Measurements from ENCODE around the gene IFNG. TPM values are rescaled to one million over a fixed set of nuclear protein-coding genes. Genes with fewer than 3 reads are reported as not detected.

Gene IFNG
- polyA plus RNA-seq, 2 of the 4 experiments (the other 2 are of a cell fraction): not detected

GRCh38 chr12:68138480-68138879 lies 21.1 kb downstream of the IFNG start:
- FAIRE-seq: no peak
- no peak overlapping the region for H3K4me3 ChIP-seq
- CTCF ChIA-PET: interaction anchor here (0.6 kb wide), 1 partner anchor 25 kb away, joined by 3 read pairs; no protein-coding TSS in a partner anchor

GRCh38 chr12:68137335-68137830 lies 22.2 kb downstream of the IFNG start:
- ATAC-seq (no peak), DNase-seq (ENCODE audit: low read depth in 1 of 2, low spot score in 1 of 2) (no peak), FAIRE-seq (no peak)
- Histone ChIP-seq H3K4me3 (no peak overlapping the region), H3K9me3 (no peaks in the 10 kb centered on the region), H3K27ac (no peak overlapping the region), H3K4me2 (no peak overlapping the region), H3K4me1 (no peaks in the 10 kb centered on the region)
- TF ChIP-seq NR3C1 (IDR thresholded peaks at IDR 0.05): no peak
- TF ChIP-seq FOSB (CRISPR knock-in tag; IDR thresholded peaks at IDR 0.05): no peak
- TF ChIP-seq GATA3 (IDR thresholded peaks at IDR 0.05; ENCODE audit: borderline replicate concordance): no peak
- no peak for TF ChIP-seq EHMT2 (IDR thresholded peaks at IDR 0.05; ENCODE audit: low read depth)
- TF ChIP-seq HOXB5 (CRISPR knock-in tag; IDR thresholded peaks at IDR 0.05): no peak
- no peak for TF ChIP-seq ZFP36 (IDR thresholded peaks at IDR 0.05; ENCODE audit: borderline replicate concordance, partially characterized antibody)
- TF ChIP-seq ESRRA (IDR thresholded peaks at IDR 0.05; ENCODE audit: borderline replicate concordance, low read length): no peak
- no peak for TF ChIP-seq HMGXB4 (CRISPR knock-in tag; IDR thresholded peaks at IDR 0.05; ENCODE audit: borderline replicate concordance)
- no peak for TF ChIP-seq EHF (CRISPR knock-in tag; IDR thresholded peaks at IDR 0.05)
- WGBS (ENCODE audit: missing lambda C conversion rate): 36% methylated on average over 3 of the region's 3 CpGs
- CTCF ChIA-PET: no interaction called here
- POLR2A ChIA-PET: no interaction called here

More at GRCh38 chr12:68138480-68138879, 21.1 kb downstream of the IFNG start:
- WGBS (ENCODE audit: missing lambda C conversion rate): 3% methylated on average over 2 of the region's 2 CpGs
- TF ChIP-seq ATOH8 (CRISPR knock-in tag; IDR thresholded peaks at IDR 0.05; ENCODE audit: low read depth) (no peak), HES2 (IDR thresholded peaks at IDR 0.05) (no peak), JUN (IDR thresholded peaks at IDR 0.05) (no peak), PBX3 (IDR thresholded peaks at IDR 0.05) (no peak)
- POLR2A ChIA-PET: no interaction called here
- Histone ChIP-seq H3K4me1 (no peaks in the 10 kb centered on the region), H3K27ac (no peak overlapping the region), H3K9me3 (no peaks in the 10 kb centered on the region), H3K4me2 (no peak overlapping the region)
- DNase-seq (ENCODE audit: low read depth in 1 of 2, low spot score in 1 of 2) (no peak), ATAC-seq (no peak)

GRCh38 chr12:68135520-68135919 lies 24.0 kb downstream of the IFNG start:
- ChIA-PET POLR2A (no interaction called here), CTCF (no interaction called here)
- no peak overlapping the region for H3K4me3 ChIP-seq
- FAIRE-seq (no peak), DNase-seq (ENCODE audit: low read depth in 1 of 2, low spot score in 1 of 2) (no peak), ATAC-seq (no peak)
- H3K4me2 ChIP-seq: no peak overlapping the region
- no peaks in the 10 kb centered on the region for H3K4me1 ChIP-seq
- no peaks in the 10 kb centered on the region for H3K9me3 ChIP-seq
- H3K27ac ChIP-seq: no peak overlapping the region
- TF ChIP-seq HES2 (IDR thresholded peaks at IDR 0.05) (no peak), NFE2L2 (conservative IDR thresholded peaks at IDR 0.05; ENCODE audit: low read length) (no peak)
- 8% methylated on average over 3 of the region's 3 CpGs for WGBS (ENCODE audit: missing lambda C conversion rate)

GRCh38 chr12:68131867-68132414 lies 27.6 kb downstream of the IFNG start:
- DNase-seq (ENCODE audit: low read depth in 1 of 2, low spot score in 1 of 2): no peak
- ATAC-seq: no peak
- H3K4me2 ChIP-seq: no peak overlapping the region
- ChIA-PET CTCF (interaction anchor here (1.4 kb wide), 1 partner anchor 12 kb away, joined by 3 read pairs; no protein-coding TSS in a partner anchor), POLR2A (no interaction called here)
- TF ChIP-seq POLR2A (IDR thresholded peaks at IDR 0.05; ENCODE audit: low read length) (no peak), JUNB (IDR thresholded peaks at IDR 0.05) (no peak), EP300 (IDR thresholded peaks at IDR 0.05) (no peak), MYC (IDR thresholded peaks at IDR 0.05; ENCODE audit: borderline replicate concordance, low read length) (no peak), NPAS2 (CRISPR knock-in tag; IDR thresholded peaks at IDR 0.05; ENCODE audit: borderline replicate concordance) (no peak), CHD4 (IDR thresholded peaks at IDR 0.05; ENCODE audit: borderline replicate concordance) (no peak), SREBF2 (IDR thresholded peaks at IDR 0.05) (no peak), HEYL (CRISPR knock-in tag; IDR thresholded peaks at IDR 0.05) (no peak), REST (IDR thresholded peaks at IDR 0.05) (no peak)
- 27% methylated on average over 5 of the region's 5 CpGs for WGBS (ENCODE audit: missing lambda C conversion rate)
- no peaks in the 10 kb centered on the region for H3K9me3 ChIP-seq
- no peak overlapping the region for H3K27ac ChIP-seq
- H3K4me3 ChIP-seq: no peak overlapping the region
- FAIRE-seq: no peak
- H3K4me1 ChIP-seq: no peaks in the 10 kb centered on the region
